Measurements from ENCODE around the gene ADCY7. TPM values are rescaled to one million over a fixed set of nuclear protein-coding genes. Genes with fewer than 3 reads are reported as not detected.

Gene ADCY7
- total RNA-seq, 1 experiment from 2014 or later = 4.0 TPM

- Histone ChIP-seq H2BK5ac (ENCODE audit: insufficient read length, low read length) (no peak overlapping the region), H3K9me3 (ENCODE audit: control insufficient read depth, low read depth, low read length) (no peaks in the 10 kb centered on the region), H3K23me2 (ENCODE audit: insufficient read length, low read depth, low read length, poor library complexity, severe bottlenecking) (no peaks in the 10 kb centered on the region), H4K91ac (ENCODE audit: insufficient read length, low read depth, low read length) (no peak overlapping the region), H3K56ac (ENCODE audit: insufficient read length, low read depth, low read length) (no peak overlapping the region), H3T11ph (ENCODE audit: low read length) (no peak overlapping the region), H3K23ac (ENCODE audit: insufficient read length, low read depth, low read length) (no peak overlapping the region), H2BK15ac (ENCODE audit: low read depth, low read length) (no peak overlapping the region), H3K4me1 (ENCODE audit: insufficient read depth, low read length) (no peaks in the 10 kb centered on the region), H2BK20ac (ENCODE audit: low read depth, low read length, poor library complexity, severe bottlenecking) (no peak overlapping the region), H3K27me3 (ENCODE audit: insufficient read depth, low read length) (no peaks in the 10 kb centered on the region), H3K14ac (ENCODE audit: insufficient read depth, low read length) (no peak overlapping the region), H3K79me2 (ENCODE audit: insufficient read depth, low read length) (no peaks in the 10 kb centered on the region), H3K27ac (ENCODE audit: insufficient read length, low read depth, low read length) (no peak overlapping the region), H2BK120ac (ENCODE audit: low read depth, low read length, poor library complexity, severe bottlenecking) (no peak overlapping the region), H4K8ac (replicated peaks; ENCODE audit: insufficient read length, low read depth, low read length) (no peak overlapping the region), H2AK5ac (ENCODE audit: insufficient read length, low read length) (no peak overlapping the region), H3K4ac (ENCODE audit: low read depth, low read length) (no peak overlapping the region), H4K5ac (ENCODE audit: insufficient read length, low read depth, low read length) (no peak overlapping the region), H3K79me1 (ENCODE audit: insufficient read depth, low read depth, low read length, poor library complexity, severe bottlenecking) (no peaks in the 10 kb centered on the region), H3K4me2 (ENCODE audit: insufficient read depth, insufficient read length, low read length) (no peak overlapping the region), H4K20me1 (ENCODE audit: control insufficient read depth, insufficient read depth, insufficient read length) (no peaks in the 10 kb centered on the region), H2AFZ (ENCODE audit: low read length) (no peak overlapping the region), H3K9ac (ENCODE audit: extremely low read depth, insufficient read length, low read length) (no peak overlapping the region), H3K18ac (ENCODE audit: insufficient read length, low read depth, low read length) (no peak overlapping the region), H2BK12ac (ENCODE audit: insufficient read length, low read depth, low read length) (no peak overlapping the region)
- Mint-ChIP-seq H3K4me1 (peaks cover 0 to 2% of the 10 kb centered on the region in 2 experiments; a peak in 1 of 4 replicates), H3K9me3 (no peaks in the 10 kb centered on the region), H3K27me3 (ENCODE audit: low read depth) (no peaks in the 10 kb centered on the region), H3K27ac (no peak overlapping the region), H3K36me3 (ENCODE audit: insufficient read depth in 1 of 3, low read depth in 3 of 3) (no peaks in the 10 kb centered on the region; a peak in 1 of 7 replicates), H3K4me3 (no peak overlapping the region)
- TF ChIP-seq CTCF (conservative IDR thresholded peaks at IDR 0.05) = no peak
- no CpG with 5 or more reads among the region's 12 CpGs for WGBS (ENCODE audit: extremely low coverage, insufficient read length, low lambda C conversion rate)
- no peak for DNase-seq
Observed at GRCh38 chr16:50292566-50292948, 26.2 kb downstream of the ADCY7 start.

Measured in H9 (cell line).